RWPE2 (cell line): ENCODE measurements around the gene RERE.
A peak's percentile ranks its signal among the peaks of the same experiment; 100 is the strongest.

Experiments used
- ATAC-seq: fragments of 200-7000 bp; cut with Tn5 transposase; 3 replicates; pipeline ENCODE4 v1.9.1; 2021; ENCODE audit warnings: low read depth
- DNase-seq: peaks from one replicate; pipeline ENCODE4 v3.0.0-alpha.2; 2020; ENCODE audit warnings: low spot score
- H3K27ac ChIP-seq: fragments of 450-650 bp; 2 replicates; pipeline ENCODE4 v1.5.1; 2017; ENCODE audit warnings: mild to moderate bottlenecking; ENCODE audit not compliant: poor library complexity, severe bottlenecking
- H3K27me3 ChIP-seq: fragments of 250-450 bp; sonication (Bioruptor Pico); 2 replicates; pipeline ENCODE4 v1.5.1; 2021; ENCODE audit warnings: mild to moderate bottlenecking, moderate library complexity; ENCODE audit not compliant: insufficient read depth, poor library complexity, severe bottlenecking
- H3K36me3 ChIP-seq: fragments of 250-450 bp; sonication (Bioruptor Pico); 2 replicates; pipeline ENCODE4 v1.5.1; 2020; ENCODE audit warnings: low read depth, mild to moderate bottlenecking, moderate library complexity
- H3K4me1 ChIP-seq: fragments of 250-450 bp; sonication (Bioruptor Pico); 2 replicates; pipeline ENCODE4 v1.5.1; 2021; ENCODE audit warnings: mild to moderate bottlenecking, moderate library complexity; ENCODE audit not compliant: insufficient read depth, poor library complexity, severe bottlenecking
- H3K4me3 ChIP-seq: fragments of 250-450 bp; sonication (Bioruptor Pico); 2 replicates; pipeline ENCODE4 v1.5.1; 2021; ENCODE audit warnings: mild to moderate bottlenecking, moderate library complexity; ENCODE audit not compliant: severe bottlenecking
- H3K9me3 ChIP-seq: fragments of 250-450 bp; sonication (Bioruptor Pico); 2 replicates; pipeline ENCODE4 v1.5.1; 2021; ENCODE audit warnings: mild to moderate bottlenecking, moderate library complexity; ENCODE audit not compliant: severe bottlenecking
- CTCF ChIP-seq: fragments of 450-650 bp; IDR thresholded peaks from one replicate; pipeline ENCODE4 v1.5.1; 2017; ENCODE audit warnings: mild to moderate bottlenecking, moderate library complexity; ENCODE audit not compliant: poor library complexity, severe bottlenecking

The RERE gene

GRCh38 chr1:8574985-8575384, 242.5 kb downstream of the RERE start:
- Histone ChIP-seq H3K4me3 (no peak overlapping the region), H3K4me1 (no peaks in the 10 kb centered on the region), H3K27me3 (no peaks in the 10 kb centered on the region), H3K27ac (no peak overlapping the region), H3K9me3 (no peaks in the 10 kb centered on the region), H3K36me3 (no peaks in the 10 kb centered on the region)
- DNase-seq (no peak), ATAC-seq (no peak)
- no peak for TF ChIP-seq CTCF

- DNase-seq: no peak
- H3K36me3 ChIP-seq: no peaks in the 10 kb centered on the region
These were observed 245.3 kb downstream of the RERE start for GRCh38 chr1:8572106-8572505.

GRCh38 chr1:8571200-8571984, 246.0 kb downstream of the RERE start:
- H3K4me3 ChIP-seq: no peak overlapping the region
- H3K9me3 ChIP-seq: no peaks in the 10 kb centered on the region
- no peaks in the 10 kb centered on the region for H3K27me3 ChIP-seq
- TF ChIP-seq CTCF: peak; percentile 65
- H3K27ac ChIP-seq: no peak overlapping the region
- no peaks in the 10 kb centered on the region for H3K4me1 ChIP-seq
- no peaks in the 10 kb centered on the region for H3K36me3 ChIP-seq
- no peak for DNase-seq
- ATAC-seq: peak; percentile 56; the same call in 1 of the 3 replicates

More at GRCh38 chr1:8572106-8572505, 245.3 kb downstream of the RERE start:
- Histone ChIP-seq H3K9me3 (no peaks in the 10 kb centered on the region), H3K4me3 (no peak overlapping the region), H3K27me3 (no peaks in the 10 kb centered on the region), H3K4me1 (no peaks in the 10 kb centered on the region), H3K27ac (no peak overlapping the region)
- ATAC-seq: no peak
- no peak for TF ChIP-seq CTCF

GRCh38 chr1:8570465-8570864, 247.0 kb downstream of the RERE start:
- no peak for ATAC-seq

More at GRCh38 chr1:8570465-8570864, 247.0 kb downstream of the RERE start:
- no peaks in the 10 kb centered on the region for H3K9me3 ChIP-seq
- H3K36me3 ChIP-seq: no peaks in the 10 kb centered on the region
- TF ChIP-seq CTCF: no peak
- H3K27ac ChIP-seq: no peak overlapping the region
- no peaks in the 10 kb centered on the region for H3K27me3 ChIP-seq
- no peak for DNase-seq
- H3K4me1 ChIP-seq: no peaks in the 10 kb centered on the region
- no peak overlapping the region for H3K4me3 ChIP-seq
